Endothelial cell of umbilical vein (primary cell): Measurements from ENCODE around the gene ANKHD1. TPM values are rescaled to one million over a fixed set of nuclear protein-coding genes. Genes with fewer than 3 reads are reported as not detected.

Source experiments
- BruUV-seq: library from RNA; stranded (reverse); fragments of 400-500 nt; replicated peaks from 2 replicates; lab custom pipeline; 2021; lab: Mats Ljungman, UMichigan
- CTCF ChIA-PET: fragments of 300-600, 350-600 bp; sonication (Branson Sonifier 250); formaldehyde crosslinking; loops from one replicate; lab custom pipeline; 2021; ENCODE audit warnings: antibody characterized with exemption, inconsistent platforms; lab: Charles Lee
- POLR2A ChIA-PET: fragments of 300-600, 350-600 bp; sonication (Branson Sonifier 250); formaldehyde crosslinking; loops from one replicate; lab custom pipeline; 2021; ENCODE audit warnings: antibody characterized with exemption, inconsistent platforms; lab: Charles Lee
- DNase-seq: peaks from one replicate; pipeline ENCODE4 v3.0.0-alpha.2; 2011; ENCODE audit warnings: low read depth, low spot score
- FAIRE-seq: peaks from 2 replicates; lab custom pipeline; 2011; peaks lifted over from hg19 to GRCh38; lab: Jason Lieb, UNC
- H2AFZ ChIP-seq: 2 replicates; pipeline ENCODE4 v1.6.0; 2012; ENCODE audit warnings: low read depth, low read length, control low read depth, inconsistent platforms
- H3K27ac ChIP-seq: 2 replicates; pipeline ENCODE4 v1.5.1; 2011; ENCODE audit warnings: low read depth, mild to moderate bottlenecking, control low read depth, low read length, moderate library complexity; ENCODE audit not compliant: insufficient read depth
- H3K27me3 ChIP-seq, 2 experiments: 2 replicates each; pipeline versions ENCODE4 v1.6.0 to v1.6.1; 2011; ENCODE audit warnings: low read length in 2 of 2, mixed read lengths in 1 of 2; ENCODE audit not compliant: control insufficient read depth in 2 of 2, insufficient read depth in 2 of 2
- H3K36me3 ChIP-seq, 2 experiments: 2 replicates in 1 of 2; 3 replicates in 1 of 2; pipeline ENCODE4 v1.5.1; 2011; ENCODE audit warnings: low read length in 2 of 2, mild to moderate bottlenecking in 1 of 2, moderate library complexity in 1 of 2; ENCODE audit not compliant: control insufficient read depth in 2 of 2, insufficient read depth in 2 of 2; ENCODE audit errors: extremely low read depth in 1 of 2
- H3K4me1 ChIP-seq: 3 replicates; pipeline ENCODE4 v1.5.1; 2011; ENCODE audit warnings: mild to moderate bottlenecking, low read length; ENCODE audit not compliant: control insufficient read depth, insufficient read depth; ENCODE audit errors: extremely low read depth
- H3K4me2 ChIP-seq: 2 replicates; pipeline ENCODE4 v1.6.1; 2011; ENCODE audit warnings: low read length, control low read depth, mixed read lengths; ENCODE audit not compliant: insufficient read depth
- H3K4me3 ChIP-seq, 3 experiments: fragments of 200-600 bp in 1 of 3; sonication (generic), shearing (Covaris generic) in 1 of 3; replicated peaks in 1 of 3; 2 replicates each; pipeline ENCODE4 v1.5.1; 2011 to 2016; ENCODE audit warnings: control low read depth in 3 of 3, low read length in 3 of 3, mild to moderate bottlenecking in 2 of 3, inconsistent platforms in 1 of 3, low read depth in 1 of 3, moderate library complexity in 1 of 3; ENCODE audit not compliant: insufficient read depth in 1 of 3
- H3K79me2 ChIP-seq: 2 replicates; pipeline ENCODE4 v1.6.0; 2012; ENCODE audit warnings: low read length, inconsistent platforms; ENCODE audit not compliant: control insufficient read depth, insufficient read depth
- H3K9ac ChIP-seq: replicated peaks from 2 replicates; pipeline ENCODE3; 2011; ENCODE audit warnings: low read length, control low read depth; ENCODE audit not compliant: insufficient read depth; ENCODE audit errors: extremely low read depth
- H3K9me1 ChIP-seq: replicated peaks from 3 replicates; pipeline ENCODE4 v1.6.0; 2011; ENCODE audit warnings: mild to moderate bottlenecking, low read length; ENCODE audit not compliant: control insufficient read depth, insufficient read depth; ENCODE audit errors: extremely low read depth
- H3K9me3 ChIP-seq: replicated peaks from 2 replicates; pipeline ENCODE4 v1.5.1; 2012; ENCODE audit warnings: low read length, inconsistent platforms; ENCODE audit not compliant: control insufficient read depth, insufficient read depth
- H4K20me1 ChIP-seq: replicated peaks from 2 replicates; pipeline ENCODE3; 2011; ENCODE audit warnings: mild to moderate bottlenecking, low read length; ENCODE audit not compliant: control insufficient read depth, insufficient read depth; ENCODE audit errors: extremely low read depth
- EZH2 ChIP-seq: IDR thresholded peaks from 2 replicates; pipeline ENCODE4 v1.6.1; 2012; ENCODE audit warnings: borderline replicate concordance, low read depth, mild to moderate bottlenecking, moderate library complexity, low read length, inconsistent platforms; ENCODE audit not compliant: severe bottlenecking
- FOS ChIP-seq: IDR thresholded peaks from 2 replicates; pipeline ENCODE4 v1.6.1; 2011; ENCODE audit warnings: mild to moderate bottlenecking, low read length, moderate library complexity, borderline replicate concordance; ENCODE audit not compliant: insufficient read depth
- GATA2 ChIP-seq: IDR thresholded peaks from 2 replicates; pipeline ENCODE4 v1.7.0; 2011; ENCODE audit warnings: low read depth, mild to moderate bottlenecking, moderate library complexity, mixed read lengths, low read length; ENCODE audit not compliant: insufficient read length, insufficient read depth
- JUN ChIP-seq: IDR thresholded peaks from 2 replicates; pipeline ENCODE4 v1.6.1; 2011; ENCODE audit warnings: borderline replicate concordance, low read depth; ENCODE audit not compliant: insufficient read length, insufficient read depth
- MYC ChIP-seq: IDR thresholded peaks from one replicate; pipeline ENCODE4 v1.6.1; 2011; ENCODE audit warnings: mild to moderate bottlenecking, low read depth, low read length
- POLR2A ChIP-seq: IDR thresholded peaks from 2 replicates; pipeline ENCODE4 v1.6.1; 2012; ENCODE audit warnings: low read depth, mild to moderate bottlenecking, control low read depth, low read length
- POLR2AphosphoS5 ChIP-seq: IDR thresholded peaks from 2 replicates; pipeline ENCODE4 v1.6.1; 2012; ENCODE audit warnings: low read depth, mild to moderate bottlenecking, control low read depth, low read length, moderate library complexity; ENCODE audit not compliant: insufficient read depth
- dilution Hi-C: fragments of 300-500 bp; cut with MboI; formaldehyde crosslinking; loops from one replicate; pipeline ENCODE4 v1.15.0; 2019; ENCODE audit warnings: low sequenced_read_pairs; ENCODE audit not compliant: extremely low pct_ligation_motif_present
- intact Hi-C: fragments of 100-400 bp; cut with micrococcal nuclease; formaldehyde crosslinking; loops from one replicate; pipeline ENCODE4 v1.10.0; 2022
- polyA plus RNA-seq, 4 experiments: library from polyadenylated mRNA; depleted of rRNA in 3 of 4; stranded (reverse) in 3 of 4; unstranded in 1 of 4; fragments of >200 nt; gene quantifications; 2 replicates each; pipeline versions ENCODE4 v1.2.1 to v1.2.3, GENCODE V29; 2011 to 2012; ENCODE audit warnings: missing spikeins in 1 of 4
- total RNA-seq: library from RNA; stranded (reverse); gene quantifications from 2 replicates; pipeline ENCODE4 v1.2.3, GENCODE V29; 2021
- TF ChIP-seq, protein P1 (sequence below): IDR thresholded peaks from 2 replicates; pipeline ENCODE4 v1.6.1; 2011; ENCODE audit not compliant: insufficient read depth, insufficient read length
- TF ChIP-seq, protein P2 (sequence below), 2 donors: IDR thresholded peaks; 1 replicate in 1 of 2; 2 replicates in 1 of 2; pipeline ENCODE4 v1.5.1; 2011; ENCODE audit warnings: low read length in 2 of 2, mild to moderate bottlenecking in 2 of 2, moderate library complexity in 2 of 2, control low read depth in 1 of 2, inconsistent platforms in 1 of 2, low read depth in 1 of 2; ENCODE audit not compliant: insufficient read depth in 1 of 2; ENCODE audit errors: extremely low read depth in 1 of 2

ANKHD1 gene
- total and polyA plus RNA-seq, 2 donors (not counting 3 experiments of a cell fraction or from before 2014, with no cell fraction given): 56.1 to 87.0 TPM

DNA sequence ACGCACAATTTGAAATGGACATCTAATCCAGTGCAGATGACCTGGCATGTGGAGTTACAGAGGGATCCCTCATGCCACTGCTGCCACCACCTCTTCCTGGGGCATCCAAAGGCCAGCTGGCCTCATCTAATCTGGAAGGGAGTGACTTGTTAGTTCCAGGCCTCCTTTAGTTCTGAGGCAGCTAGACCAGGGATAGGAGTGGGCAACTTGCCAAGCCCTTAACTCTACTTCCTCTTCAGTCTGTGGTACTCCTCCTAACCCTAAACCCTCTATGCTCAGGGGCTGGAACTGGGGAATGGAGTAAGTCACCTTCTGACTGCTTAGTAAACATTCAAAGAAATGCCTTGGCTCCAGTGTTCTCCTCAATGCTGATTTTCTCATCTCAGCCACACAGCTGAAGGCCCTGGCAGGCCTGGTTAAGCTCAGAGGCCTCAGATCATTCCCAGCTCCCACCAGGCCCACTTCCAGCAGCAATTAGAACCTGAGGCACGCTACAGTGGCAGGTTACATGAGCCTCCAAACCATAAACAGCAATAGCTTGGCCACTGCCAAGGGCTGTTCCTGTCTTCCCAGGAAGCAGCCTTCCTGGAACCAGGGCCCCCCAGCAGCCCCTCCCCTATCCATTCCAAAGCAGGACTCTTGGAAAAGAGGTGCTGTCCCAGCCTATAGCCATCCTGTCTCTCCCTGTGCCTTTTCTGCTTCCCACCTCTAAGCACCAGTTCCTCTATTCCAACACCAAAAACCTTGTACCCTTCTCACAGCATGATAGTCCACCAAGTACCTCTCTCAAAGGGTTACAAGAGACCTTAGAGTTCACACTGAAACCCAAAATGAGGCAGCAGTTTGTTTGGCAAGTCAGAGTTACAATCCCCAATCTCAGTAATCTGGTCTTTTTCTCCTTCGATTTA, 147.9 kb downstream of the ANKHD1 start:
- Histone ChIP-seq H3K9ac (no peak overlapping the region), H3K4me3 (no peak overlapping the region), H3K79me2 (peaks cover 15% of the 10 kb centered on the region), H3K9me3 (no peaks in the 10 kb centered on the region), H3K4me2 (no peak overlapping the region), H3K36me3 (peaks cover 10 to 11% of the 10 kb centered on the region in 2 experiments), H3K4me1 (peaks cover 24% of the 10 kb centered on the region), H4K20me1 (no peaks in the 10 kb centered on the region), H2AFZ (no peak overlapping the region), H3K9me1 (no peaks in the 10 kb centered on the region), H3K27ac (no peak overlapping the region), H3K27me3 (no peaks in the 10 kb centered on the region)
- intact Hi-C loops: no loop called here
- DNase-seq (peak; percentile 47), FAIRE-seq (peak; percentile 78)
- CTCF ChIA-PET: interaction anchor here (0.6 to 3.9 kb wide), 5 partner anchors 12 to 192 kb away, joined by 3 to 50 read pairs (median 4); partner anchors contain the start of gene CD14
- dilution Hi-C loops: no loop called here
- POLR2A ChIA-PET: interaction anchor here (0.6 to 2.3 kb wide), 3 partner anchors 8 to 147 kb away, joined by 3 to 7 read pairs (median 5); partner anchors contain the start of gene SRA1
- no peak for TF ChIP-seq MYC
- TF ChIP-seq POLR2A: peak; percentile 13
- TSS peak; percentile 22 for BruUV-seq

DNA sequence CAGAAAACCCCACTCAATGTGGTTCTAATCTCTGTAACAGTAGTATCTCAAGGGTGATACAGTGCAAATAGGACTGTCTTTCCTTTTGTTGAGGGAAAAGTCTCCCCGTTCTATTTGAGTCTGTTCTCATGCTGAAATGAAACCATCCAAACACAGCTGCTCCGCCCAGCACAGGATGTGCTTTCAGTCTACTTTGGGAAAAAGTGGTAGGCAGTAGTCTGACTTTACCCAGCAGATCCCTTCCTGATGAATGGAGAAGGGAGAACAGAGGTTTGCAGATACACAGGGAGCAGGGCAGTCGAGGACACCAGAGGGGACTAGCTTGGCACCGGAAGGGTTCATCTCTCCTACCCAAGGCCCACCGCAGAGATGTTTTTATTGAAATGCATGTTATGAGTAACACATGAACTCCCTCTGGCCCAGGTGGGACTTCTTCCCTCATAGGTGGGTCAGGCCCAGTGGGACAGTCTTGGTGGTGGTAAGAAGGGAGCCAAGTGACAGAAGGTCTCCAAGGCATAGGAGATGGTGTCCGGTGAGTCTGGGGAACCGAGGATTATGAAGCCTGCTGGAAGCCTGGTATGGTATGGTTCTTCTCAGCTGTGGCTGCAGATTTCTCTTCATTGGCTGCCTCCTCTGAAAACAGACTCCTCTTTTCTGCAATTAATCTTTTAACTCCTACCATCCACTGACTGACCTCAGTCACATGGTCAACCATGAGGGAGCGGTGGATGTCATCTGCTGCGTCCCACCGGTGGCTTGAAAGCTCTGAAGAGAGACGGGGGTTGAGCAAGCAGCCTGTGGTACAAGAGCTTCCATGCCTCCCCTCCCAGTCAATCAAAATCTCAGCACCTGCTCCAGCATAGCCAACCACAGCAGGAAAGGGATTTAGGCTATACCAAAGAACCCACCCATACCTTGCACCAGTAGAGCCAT, 148.8 kb downstream of the ANKHD1 start:
- ChIA-PET POLR2A (interaction anchor here (0.6 to 0.9 kb wide), 2 partner anchors 97 to 146 kb away, joined by 3 to 5 read pairs; partner anchors contain the start of genes IK and NDUFA2), CTCF (interaction anchor here (1.5 to 3.9 kb wide), 2 partner anchors 11 to 85 kb away, joined by 3 to 50 read pairs; no protein-coding TSS in a partner anchor)
- TF ChIP-seq, protein P1, sequence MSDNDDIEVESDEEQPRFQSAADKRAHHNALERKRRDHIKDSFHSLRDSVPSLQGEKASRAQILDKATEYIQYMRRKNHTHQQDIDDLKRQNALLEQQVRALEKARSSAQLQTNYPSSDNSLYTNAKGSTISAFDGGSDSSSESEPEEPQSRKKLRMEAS: no peak
- TF ChIP-seq EZH2 (no peak), POLR2AphosphoS5 (no peak), JUN (no peak), FOS (no peak), POLR2A (no peak), GATA2 (no peak), MYC (no peak)
- TF ChIP-seq, protein P2, sequence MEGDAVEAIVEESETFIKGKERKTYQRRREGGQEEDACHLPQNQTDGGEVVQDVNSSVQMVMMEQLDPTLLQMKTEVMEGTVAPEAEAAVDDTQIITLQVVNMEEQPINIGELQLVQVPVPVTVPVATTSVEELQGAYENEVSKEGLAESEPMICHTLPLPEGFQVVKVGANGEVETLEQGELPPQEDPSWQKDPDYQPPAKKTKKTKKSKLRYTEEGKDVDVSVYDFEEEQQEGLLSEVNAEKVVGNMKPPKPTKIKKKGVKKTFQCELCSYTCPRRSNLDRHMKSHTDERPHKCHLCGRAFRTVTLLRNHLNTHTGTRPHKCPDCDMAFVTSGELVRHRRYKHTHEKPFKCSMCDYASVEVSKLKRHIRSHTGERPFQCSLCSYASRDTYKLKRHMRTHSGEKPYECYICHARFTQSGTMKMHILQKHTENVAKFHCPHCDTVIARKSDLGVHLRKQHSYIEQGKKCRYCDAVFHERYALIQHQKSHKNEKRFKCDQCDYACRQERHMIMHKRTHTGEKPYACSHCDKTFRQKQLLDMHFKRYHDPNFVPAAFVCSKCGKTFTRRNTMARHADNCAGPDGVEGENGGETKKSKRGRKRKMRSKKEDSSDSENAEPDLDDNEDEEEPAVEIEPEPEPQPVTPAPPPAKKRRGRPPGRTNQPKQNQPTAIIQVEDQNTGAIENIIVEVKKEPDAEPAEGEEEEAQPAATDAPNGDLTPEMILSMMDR (IDR thresholded peaks at IDR 0.05; ENCODE audit: extremely low read depth in 1 of 2, insufficient read depth in 1 of 2, low read depth in 1 of 2, low read length in 2 of 2): no peak
- peaks cover 10 to 11% of the 10 kb centered on the region in 2 experiments for H3K36me3 ChIP-seq
- no peaks in the 10 kb centered on the region for H4K20me1 ChIP-seq
- BruUV-seq: no TSS peak
- H3K79me2 ChIP-seq: peaks cover 20% of the 10 kb centered on the region
- no peak overlapping the region for H3K9ac ChIP-seq
- no peaks in the 10 kb centered on the region for H3K9me3 ChIP-seq
- no peaks in the 10 kb centered on the region for H3K9me1 ChIP-seq
- dilution Hi-C loops (no loop called here), intact Hi-C loops (no loop called here)
- no peak overlapping the region for H3K4me2 ChIP-seq
- H2AFZ ChIP-seq: no peak overlapping the region
- no peak overlapping the region for H3K27ac ChIP-seq
- H3K4me3 ChIP-seq: no peak overlapping the region
- DNase-seq (no peak), FAIRE-seq (no peak)
- no peaks in the 10 kb centered on the region for H3K27me3 ChIP-seq
- peaks cover 24% of the 10 kb centered on the region for H3K4me1 ChIP-seq
